ENCODE data around the gene MEST.

- no peak for TF ChIP-seq CTCF (conservative IDR thresholded peaks at IDR 0.05)
- TF ChIP-seq EZH2 (IDR thresholded peaks at IDR 0.05; ENCODE audit: low read depth), result no peak
These were observed 37.5 kb downstream of the MEST start for GRCh38 chr7:130529417-130529816.
